Measurements from ENCODE around the gene CDH23.

GRCh38 chr10:71504570-71504969, 107.8 kb downstream of the CDH23 start:
- TF ChIP-seq HDAC6 (IDR thresholded peaks at IDR 0.05; ENCODE audit: low read depth, low read length) (no peak), POLR2AphosphoS5 (IDR thresholded peaks at IDR 0.05; ENCODE audit: low read depth, low read length) (no peak), EZH2 (IDR thresholded peaks at IDR 0.05; ENCODE audit: low read depth, low read length, severe bottlenecking) (no peak), CREB1 (IDR thresholded peaks at IDR 0.05) (no peak), YY1 (IDR thresholded peaks at IDR 0.05; ENCODE audit: low read depth, low read length) (no peak)
- TF ChIP-seq, protein P1, sequence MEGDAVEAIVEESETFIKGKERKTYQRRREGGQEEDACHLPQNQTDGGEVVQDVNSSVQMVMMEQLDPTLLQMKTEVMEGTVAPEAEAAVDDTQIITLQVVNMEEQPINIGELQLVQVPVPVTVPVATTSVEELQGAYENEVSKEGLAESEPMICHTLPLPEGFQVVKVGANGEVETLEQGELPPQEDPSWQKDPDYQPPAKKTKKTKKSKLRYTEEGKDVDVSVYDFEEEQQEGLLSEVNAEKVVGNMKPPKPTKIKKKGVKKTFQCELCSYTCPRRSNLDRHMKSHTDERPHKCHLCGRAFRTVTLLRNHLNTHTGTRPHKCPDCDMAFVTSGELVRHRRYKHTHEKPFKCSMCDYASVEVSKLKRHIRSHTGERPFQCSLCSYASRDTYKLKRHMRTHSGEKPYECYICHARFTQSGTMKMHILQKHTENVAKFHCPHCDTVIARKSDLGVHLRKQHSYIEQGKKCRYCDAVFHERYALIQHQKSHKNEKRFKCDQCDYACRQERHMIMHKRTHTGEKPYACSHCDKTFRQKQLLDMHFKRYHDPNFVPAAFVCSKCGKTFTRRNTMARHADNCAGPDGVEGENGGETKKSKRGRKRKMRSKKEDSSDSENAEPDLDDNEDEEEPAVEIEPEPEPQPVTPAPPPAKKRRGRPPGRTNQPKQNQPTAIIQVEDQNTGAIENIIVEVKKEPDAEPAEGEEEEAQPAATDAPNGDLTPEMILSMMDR (IDR thresholded peaks at IDR 0.05; ENCODE audit: control extremely low read depth in 1 of 3, insufficient read depth in 1 of 3, low read depth in 1 of 3, low read length in 3 of 3), result no peak
